SU-DHL-6 (cell line): Measurements from ENCODE around the gene WNT7B.

ENCODE experiments used
- H2AFZ ChIP-seq: fragments of 200-600 bp; sonication (generic); 2 replicates; pipeline ENCODE4 v1.6.1; 2014; ENCODE audit warnings: low read depth, mild to moderate bottlenecking, moderate library complexity, mixed read lengths, antibody characterized with exemption, low read length; ENCODE audit not compliant: severe bottlenecking
- H3F3A ChIP-seq: fragments of 200-600 bp; shearing (Covaris generic); 2 replicates; pipeline ENCODE4 v1.6.0; 2016; ENCODE audit warnings: antibody characterized with exemption, mild to moderate bottlenecking; ENCODE audit not compliant: insufficient read depth
- H3K27ac ChIP-seq: fragments of 200-600 bp; sonication (generic); 2 replicates; pipeline ENCODE4 v1.5.1; 2016; ENCODE audit warnings: low read depth, mild to moderate bottlenecking, low read length, moderate library complexity, mixed read lengths
- H3K27me3 ChIP-seq: fragments of 200-600 bp; sonication (generic), shearing (Covaris generic); 2 replicates; pipeline ENCODE4 v1.6.0; 2014; ENCODE audit warnings: mild to moderate bottlenecking, low read length
- H3K36me3 ChIP-seq: fragments of 200-600 bp; sonication (generic); 2 replicates; pipeline ENCODE4 v1.6.1; 2014; ENCODE audit warnings: mild to moderate bottlenecking, low read length, mixed read lengths
- H3K4me2 ChIP-seq: fragments of 300-600, 200-600 bp; shearing (Covaris generic), sonication (generic); 2 replicates; pipeline ENCODE4 v1.6.0; 2014; ENCODE audit warnings: low read length, low read depth, mild to moderate bottlenecking; ENCODE audit not compliant: poor library complexity, severe bottlenecking
- H3K4me3 ChIP-seq: fragments of 200-600 bp; sonication (generic); 2 replicates; pipeline ENCODE4 v1.5.1; 2014; ENCODE audit warnings: antibody characterized with exemption, low read length, mild to moderate bottlenecking, mixed read lengths; ENCODE audit not compliant: insufficient read depth, poor library complexity, severe bottlenecking
- H3K79me2 ChIP-seq: fragments of 200-600 bp; sonication (generic); 2 replicates; pipeline ENCODE4 v1.6.1; 2014; ENCODE audit warnings: mild to moderate bottlenecking, low read length, moderate library complexity; ENCODE audit not compliant: insufficient read depth
- H3K9ac ChIP-seq: fragments of 200-600 bp; sonication (generic); 2 replicates; pipeline ENCODE4 v1.7.0; 2014; ENCODE audit warnings: mild to moderate bottlenecking, low read length
- H3K9me2 ChIP-seq: fragments of 200-600 bp; sonication (generic); replicated peaks from 2 replicates; pipeline ENCODE4 v1.6.1; 2014; ENCODE audit warnings: low read length; ENCODE audit not compliant: insufficient read depth
- H3K9me3 ChIP-seq: fragments of 200-600 bp; sonication (generic); 2 replicates; pipeline ENCODE4 v1.6.1; 2014; ENCODE audit warnings: low read length, mixed read lengths; ENCODE audit not compliant: insufficient read depth
- H4K20me1 ChIP-seq: fragments of 200-600 bp; sonication (generic); 2 replicates; pipeline ENCODE4 v1.6.1; 2014; ENCODE audit warnings: low read depth, mild to moderate bottlenecking, antibody characterized with exemption, low read length, moderate library complexity, mixed read lengths
- EZH2phosphoT487 ChIP-seq: fragments of 200-600 bp; sonication (generic), shearing (Covaris generic); conservative IDR thresholded peaks from 2 replicates; pipeline ENCODE4 v1.6.1; 2018; ENCODE audit warnings: mild to moderate bottlenecking, antibody characterized with exemption, low read length, moderate library complexity, mixed read lengths
- TF ChIP-seq, protein P1 (sequence below): fragments of 200-600 bp; sonication (generic); IDR thresholded peaks from one replicate; pipeline ENCODE4 v1.5.1; 2017; ENCODE audit warnings: antibody characterized with exemption, mild to moderate bottlenecking, low read length, moderate library complexity; ENCODE audit not compliant: insufficient read depth, poor library complexity, severe bottlenecking

WNT7B gene

DNA sequence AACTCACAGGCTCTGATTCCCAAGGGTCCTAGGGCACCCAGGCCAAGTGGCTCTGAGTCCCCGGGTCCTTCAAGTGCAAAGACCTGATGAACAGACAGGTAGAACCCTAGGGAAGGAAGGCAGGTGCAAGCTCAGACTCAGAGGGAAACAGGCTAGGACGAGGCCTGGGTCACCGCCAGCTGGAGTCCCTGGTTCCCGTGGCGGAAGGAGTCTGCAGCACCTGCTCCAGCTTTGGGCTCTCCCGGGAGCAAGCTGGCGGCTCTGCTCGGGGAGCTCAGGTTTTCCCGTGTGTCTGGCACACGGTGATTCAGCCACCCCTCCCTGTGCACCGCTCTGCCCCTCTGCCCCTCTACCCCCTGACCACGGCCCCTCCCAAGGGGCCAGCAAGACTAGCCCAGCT is 59.8 kb downstream of the WNT7B start:
- TF ChIP-seq, protein P1, sequence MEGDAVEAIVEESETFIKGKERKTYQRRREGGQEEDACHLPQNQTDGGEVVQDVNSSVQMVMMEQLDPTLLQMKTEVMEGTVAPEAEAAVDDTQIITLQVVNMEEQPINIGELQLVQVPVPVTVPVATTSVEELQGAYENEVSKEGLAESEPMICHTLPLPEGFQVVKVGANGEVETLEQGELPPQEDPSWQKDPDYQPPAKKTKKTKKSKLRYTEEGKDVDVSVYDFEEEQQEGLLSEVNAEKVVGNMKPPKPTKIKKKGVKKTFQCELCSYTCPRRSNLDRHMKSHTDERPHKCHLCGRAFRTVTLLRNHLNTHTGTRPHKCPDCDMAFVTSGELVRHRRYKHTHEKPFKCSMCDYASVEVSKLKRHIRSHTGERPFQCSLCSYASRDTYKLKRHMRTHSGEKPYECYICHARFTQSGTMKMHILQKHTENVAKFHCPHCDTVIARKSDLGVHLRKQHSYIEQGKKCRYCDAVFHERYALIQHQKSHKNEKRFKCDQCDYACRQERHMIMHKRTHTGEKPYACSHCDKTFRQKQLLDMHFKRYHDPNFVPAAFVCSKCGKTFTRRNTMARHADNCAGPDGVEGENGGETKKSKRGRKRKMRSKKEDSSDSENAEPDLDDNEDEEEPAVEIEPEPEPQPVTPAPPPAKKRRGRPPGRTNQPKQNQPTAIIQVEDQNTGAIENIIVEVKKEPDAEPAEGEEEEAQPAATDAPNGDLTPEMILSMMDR: no peak
- no peak for TF ChIP-seq EZH2phosphoT487
- Histone ChIP-seq H4K20me1 (no peaks in the 10 kb centered on the region), H3K27me3 (no peaks in the 10 kb centered on the region)

DNA sequence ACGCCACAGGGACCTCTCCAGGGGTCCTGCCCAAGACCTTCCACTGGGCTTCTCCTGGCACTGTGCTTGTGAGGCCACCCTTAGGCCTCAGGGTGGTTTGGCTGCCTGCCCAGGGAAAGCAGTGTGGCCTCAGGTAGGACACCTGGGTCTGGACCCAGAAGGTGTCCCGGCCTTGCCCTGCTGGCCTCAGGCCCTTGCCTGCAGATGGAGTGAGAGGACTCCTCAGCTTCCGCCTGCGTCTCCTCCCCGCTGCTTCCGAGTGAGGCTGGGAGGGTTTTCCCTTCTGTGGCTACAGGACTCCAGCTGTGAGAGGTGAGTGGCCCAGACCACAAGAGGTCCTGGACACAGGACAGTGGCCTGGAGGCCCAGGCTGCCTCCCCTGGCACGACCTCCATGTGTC is 60.4 kb downstream of the WNT7B start:
- Histone ChIP-seq H3K9me2 (no peaks in the 10 kb centered on the region), H3K9me3 (no peaks in the 10 kb centered on the region), H2AFZ (no peak overlapping the region), H3K27ac (no peak overlapping the region), H3K4me3 (no peak overlapping the region), H3K9ac (no peak overlapping the region), H3K4me2 (no peak overlapping the region), H3K27me3 (no peaks in the 10 kb centered on the region), H3K79me2 (no peaks in the 10 kb centered on the region), H3K36me3 (no peaks in the 10 kb centered on the region), H3F3A (no peaks in the 10 kb centered on the region), H4K20me1 (no peaks in the 10 kb centered on the region)
- TF ChIP-seq EZH2phosphoT487: no peak
- TF ChIP-seq, protein P1: no peak

More for the DNA sequence above, 59.8 kb downstream of the WNT7B start:
- no peak overlapping the region for H3K27ac ChIP-seq
- no peaks in the 10 kb centered on the region for H3K79me2 ChIP-seq
- no peaks in the 10 kb centered on the region for H3K36me3 ChIP-seq
- no peaks in the 10 kb centered on the region for H3F3A ChIP-seq
- H3K9ac ChIP-seq: no peak overlapping the region
- no peak overlapping the region for H2AFZ ChIP-seq
- no peaks in the 10 kb centered on the region for H3K9me2 ChIP-seq
- no peaks in the 10 kb centered on the region for H3K9me3 ChIP-seq
- H3K4me3 ChIP-seq: no peak overlapping the region
- H3K4me2 ChIP-seq: no peak overlapping the region

DNA sequence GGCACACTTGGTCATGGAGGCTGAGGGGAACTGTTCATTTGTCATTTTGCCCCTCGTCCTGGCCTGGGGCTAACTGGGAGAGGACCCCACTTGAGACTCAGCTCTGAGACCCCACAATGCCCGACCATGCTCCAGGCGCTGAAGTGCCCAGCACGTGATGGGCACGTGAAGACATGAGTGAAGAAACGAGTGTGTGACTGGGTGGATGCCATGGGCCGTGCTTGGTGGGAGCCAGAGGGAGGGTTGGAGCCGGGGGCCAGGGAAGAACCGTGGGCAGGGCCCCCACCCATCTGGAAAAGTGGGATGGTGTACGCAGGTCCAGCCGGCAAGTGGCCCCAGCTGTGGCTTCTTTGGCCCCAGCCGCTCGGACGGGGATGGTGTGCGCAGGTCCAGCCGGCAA is 61.1 kb downstream of the WNT7B start:
- Histone ChIP-seq H3K9me2 (no peaks in the 10 kb centered on the region), H3K9me3 (no peaks in the 10 kb centered on the region), H3K36me3 (no peaks in the 10 kb centered on the region), H3K9ac (no peak overlapping the region), H2AFZ (no peak overlapping the region), H3K4me3 (no peak overlapping the region), H3K27me3 (no peaks in the 10 kb centered on the region), H4K20me1 (no peaks in the 10 kb centered on the region), H3K27ac (no peak overlapping the region), H3F3A (no peaks in the 10 kb centered on the region), H3K4me2 (no peak overlapping the region), H3K79me2 (no peaks in the 10 kb centered on the region)
- TF ChIP-seq EZH2phosphoT487: no peak
- TF ChIP-seq, protein P1: no peak
